ENCODE measurements around the gene TTLL11.

TTLL11 gene

GRCh38 chr9:121876658-121877271, 216.3 kb downstream of the TTLL11 start:
- peaks cover 4% of the 10 kb centered on the region for H3K36me3 Mint-ChIP-seq
- no peaks in the 10 kb centered on the region for H3K4me1 Mint-ChIP-seq (ENCODE audit: low read depth)
- H3K9me3 Mint-ChIP-seq (ENCODE audit: low read depth): no peaks in the 10 kb centered on the region
- no peaks in the 10 kb centered on the region for H3K27me3 Mint-ChIP-seq
- no peak overlapping the region for H3K4me3 Mint-ChIP-seq
- H3K27ac Mint-ChIP-seq: no peak overlapping the region

GRCh38 chr9:121876255-121876654, 216.9 kb downstream of the TTLL11 start:
- Mint-ChIP-seq H3K27me3 (no peaks in the 10 kb centered on the region), H3K4me3 (no peak overlapping the region), H3K4me1 (ENCODE audit: low read depth) (no peaks in the 10 kb centered on the region), H3K9me3 (ENCODE audit: low read depth) (no peaks in the 10 kb centered on the region), H3K27ac (no peak overlapping the region), H3K36me3 (peaks cover 4% of the 10 kb centered on the region)

- H3K27ac Mint-ChIP-seq: no peak overlapping the region
- H3K36me3 Mint-ChIP-seq: peaks cover 6% of the 10 kb centered on the region
- no peak overlapping the region for H3K4me3 Mint-ChIP-seq
- H3K4me1 Mint-ChIP-seq (ENCODE audit: low read depth): no peaks in the 10 kb centered on the region
- H3K9me3 Mint-ChIP-seq (ENCODE audit: low read depth): no peaks in the 10 kb centered on the region
- H3K27me3 Mint-ChIP-seq: no peaks in the 10 kb centered on the region
These were observed 218.6 kb downstream of the TTLL11 start for GRCh38 chr9:121874524-121874923.

- H3K27me3 Mint-ChIP-seq: no peaks in the 10 kb centered on the region
- H3K4me1 Mint-ChIP-seq (ENCODE audit: low read depth): no peaks in the 10 kb centered on the region
- H3K9me3 Mint-ChIP-seq (ENCODE audit: low read depth): no peaks in the 10 kb centered on the region
- H3K36me3 Mint-ChIP-seq: peaks cover 8% of the 10 kb centered on the region
- no peak overlapping the region for H3K4me3 Mint-ChIP-seq
- no peak overlapping the region for H3K27ac Mint-ChIP-seq
These were observed 221.6 kb downstream of the TTLL11 start for GRCh38 chr9:121871431-121872025.

- Mint-ChIP-seq H3K9me3 (ENCODE audit: low read depth) (no peaks in the 10 kb centered on the region), H3K27me3 (no peaks in the 10 kb centered on the region)
These were observed 222.8 kb downstream of the TTLL11 start for GRCh38 chr9:121870271-121870670.

GRCh38 chr9:121868626-121869025, 224.5 kb downstream of the TTLL11 start:
- Mint-ChIP-seq H3K27me3 (no peaks in the 10 kb centered on the region), H3K27ac (no peak overlapping the region), H3K4me1 (ENCODE audit: low read depth) (no peaks in the 10 kb centered on the region), H3K9me3 (ENCODE audit: low read depth) (no peaks in the 10 kb centered on the region), H3K36me3 (peaks cover 6% of the 10 kb centered on the region), H3K4me3 (no peak overlapping the region)

More at GRCh38 chr9:121870271-121870670, 222.8 kb downstream of the TTLL11 start:
- H3K27ac Mint-ChIP-seq: no peak overlapping the region
- no peaks in the 10 kb centered on the region for H3K4me1 Mint-ChIP-seq (ENCODE audit: low read depth)
- H3K4me3 Mint-ChIP-seq: no peak overlapping the region
- H3K36me3 Mint-ChIP-seq: peaks cover 6% of the 10 kb centered on the region

GRCh38 chr9:121866927-121867326, 226.2 kb downstream of the TTLL11 start:
- no peaks in the 10 kb centered on the region for H3K9me3 Mint-ChIP-seq (ENCODE audit: low read depth)
- H3K4me3 Mint-ChIP-seq: no peak overlapping the region
- no peaks in the 10 kb centered on the region for H3K27me3 Mint-ChIP-seq
- no peaks in the 10 kb centered on the region for H3K4me1 Mint-ChIP-seq (ENCODE audit: low read depth)
- H3K36me3 Mint-ChIP-seq: peaks cover 6% of the 10 kb centered on the region
- no peak overlapping the region for H3K27ac Mint-ChIP-seq

GRCh38 chr9:121865884-121866283, 227.2 kb downstream of the TTLL11 start:
- Mint-ChIP-seq H3K4me1 (ENCODE audit: low read depth) (no peaks in the 10 kb centered on the region), H3K27me3 (no peaks in the 10 kb centered on the region), H3K4me3 (no peak overlapping the region), H3K36me3 (peaks cover 6% of the 10 kb centered on the region), H3K9me3 (ENCODE audit: low read depth) (no peaks in the 10 kb centered on the region), H3K27ac (no peak overlapping the region)

GRCh38 chr9:121865060-121865459, 228.0 kb downstream of the TTLL11 start:
- Mint-ChIP-seq H3K27ac (no peak overlapping the region), H3K4me1 (ENCODE audit: low read depth) (no peaks in the 10 kb centered on the region), H3K9me3 (ENCODE audit: low read depth) (no peaks in the 10 kb centered on the region), H3K4me3 (no peak overlapping the region), H3K36me3 (peaks cover 3% of the 10 kb centered on the region), H3K27me3 (no peaks in the 10 kb centered on the region)

- Mint-ChIP-seq H3K4me3 (no peak overlapping the region), H3K27me3 (no peaks in the 10 kb centered on the region), H3K4me1 (ENCODE audit: low read depth) (no peaks in the 10 kb centered on the region), H3K27ac (no peak overlapping the region), H3K36me3 (peaks cover 3% of the 10 kb centered on the region), H3K9me3 (ENCODE audit: low read depth) (no peaks in the 10 kb centered on the region)
These were observed 229.2 kb downstream of the TTLL11 start for GRCh38 chr9:121863955-121864354.

- Mint-ChIP-seq H3K9me3 (ENCODE audit: low read depth) (no peaks in the 10 kb centered on the region), H3K27ac (no peak overlapping the region), H3K4me3 (no peak overlapping the region), H3K27me3 (no peaks in the 10 kb centered on the region), H3K4me1 (ENCODE audit: low read depth) (no peaks in the 10 kb centered on the region), H3K36me3 (no peaks in the 10 kb centered on the region)
These were observed 230.5 kb downstream of the TTLL11 start for GRCh38 chr9:121862371-121863332.

- Mint-ChIP-seq H3K36me3 (no peaks in the 10 kb centered on the region), H3K27ac (no peak overlapping the region), H3K4me3 (no peak overlapping the region), H3K27me3 (no peaks in the 10 kb centered on the region), H3K9me3 (ENCODE audit: low read depth) (no peaks in the 10 kb centered on the region), H3K4me1 (ENCODE audit: low read depth) (no peaks in the 10 kb centered on the region)
These were observed 231.5 kb downstream of the TTLL11 start for GRCh38 chr9:121861501-121862180.

- H3K36me3 Mint-ChIP-seq: no peaks in the 10 kb centered on the region
- no peak overlapping the region for H3K4me3 Mint-ChIP-seq
- no peaks in the 10 kb centered on the region for H3K4me1 Mint-ChIP-seq (ENCODE audit: low read depth)
- no peaks in the 10 kb centered on the region for H3K27me3 Mint-ChIP-seq
- no peak overlapping the region for H3K27ac Mint-ChIP-seq
- no peaks in the 10 kb centered on the region for H3K9me3 Mint-ChIP-seq (ENCODE audit: low read depth)
These were observed 232.4 kb downstream of the TTLL11 start for GRCh38 chr9:121860744-121861143.

GRCh38 chr9:121860213-121860612, 232.9 kb downstream of the TTLL11 start:
- Mint-ChIP-seq H3K9me3 (ENCODE audit: low read depth) (no peaks in the 10 kb centered on the region), H3K4me3 (no peak overlapping the region), H3K4me1 (ENCODE audit: low read depth) (no peaks in the 10 kb centered on the region), H3K27me3 (no peaks in the 10 kb centered on the region), H3K27ac (no peak overlapping the region), H3K36me3 (no peaks in the 10 kb centered on the region)

GRCh38 chr9:121859646-121860045, 233.5 kb downstream of the TTLL11 start:
- no peaks in the 10 kb centered on the region for H3K36me3 Mint-ChIP-seq
- no peaks in the 10 kb centered on the region for H3K9me3 Mint-ChIP-seq (ENCODE audit: low read depth)
- H3K27me3 Mint-ChIP-seq: no peaks in the 10 kb centered on the region
- no peak overlapping the region for H3K4me3 Mint-ChIP-seq
- no peak overlapping the region for H3K27ac Mint-ChIP-seq
- no peaks in the 10 kb centered on the region for H3K4me1 Mint-ChIP-seq (ENCODE audit: low read depth)
